ENCODE results near the gene ETV6. TPM values are rescaled to one million over a fixed set of nuclear protein-coding genes. Genes with fewer than 3 reads are reported as not detected.
"Not testable (repeated sequence)": the region's sequence is repeated elsewhere in the genome, so short reads cannot be mapped to it uniquely, and the experiment has no call there.

The ETV6 gene
- total and polyA plus RNA-seq, 3 donors from 2014 or later: 7.8 to 20.9 (median 16.3) TPM

DNA sequence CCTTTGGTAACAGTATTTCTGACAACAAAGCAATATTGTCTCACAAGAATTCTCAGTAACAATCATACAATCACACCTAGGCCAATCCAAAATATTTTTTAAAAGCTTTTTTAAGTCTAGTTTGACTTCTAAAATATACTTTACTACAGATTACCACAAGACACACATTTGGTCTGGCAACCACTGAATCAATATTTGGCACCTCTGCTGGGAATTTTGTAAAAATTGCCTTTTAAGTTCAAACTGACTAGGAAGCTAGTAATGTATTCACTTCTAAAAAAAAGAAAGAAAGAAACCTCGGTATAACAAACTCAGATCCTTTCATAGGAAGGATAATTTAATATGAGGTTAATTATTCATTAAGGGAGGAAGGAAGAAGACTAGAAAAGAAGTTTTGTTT lies 18.2 kb upstream of the ETV6 start:
- DNase-seq: no peak
- Histone ChIP-seq H3K36me3 (ENCODE audit: low read depth, missing control alignments) (no peaks in the 10 kb centered on the region), H3K4me3 (no peak overlapping the region), H3K27me3 (no peaks in the 10 kb centered on the region), H3K27ac (no peak overlapping the region), H3K4me1 (no peaks in the 10 kb centered on the region), H3K9me3 (no peaks in the 10 kb centered on the region)
- TF ChIP-seq CTCF (IDR thresholded peaks at IDR 0.05): no peak
- TF ChIP-seq POLR2A (IDR thresholded peaks at IDR 0.05): no peak
- intact Hi-C loops (cut with DNase I; ENCODE audit: low total_unique reads): no loop called here
- WGBS, 2 donors: 70 to 76% methylated on average over 1 of the region's 1 CpG

- H3K27me3 ChIP-seq; H3K4me3 ChIP-seq; H3K36me3 ChIP-seq (ENCODE audit: low read depth, missing control alignments); H3K4me1 ChIP-seq; H3K9me3 ChIP-seq; DNase-seq; H3K27ac ChIP-seq; intact Hi-C loops (cut with DNase I; ENCODE audit: low total_unique reads): not testable (repeated sequence)
- WGBS, 2 donors: 91 to 92% methylated on average over 9 of the region's 9 CpGs
These were observed 17.6 kb upstream of the ETV6 start for GRCh38 chr12:11631881-11632280.

GRCh38 chr12:11633968-11634367 lies 15.5 kb upstream of the ETV6 start:
- H3K36me3 ChIP-seq (ENCODE audit: low read depth, missing control alignments): no peaks in the 10 kb centered on the region
- H3K27ac ChIP-seq: no peak overlapping the region
- H3K27me3 ChIP-seq: no peaks in the 10 kb centered on the region
- H3K4me1 ChIP-seq: no peaks in the 10 kb centered on the region
- intact Hi-C loops (cut with DNase I; ENCODE audit: low total_unique reads): no loop called here
- WGBS, 2 donors: 73 to 76% methylated on average over 6 of the region's 6 CpGs
- H3K9me3 ChIP-seq: no peaks in the 10 kb centered on the region
- H3K4me3 ChIP-seq: no peak overlapping the region
- no peak for DNase-seq
- TF ChIP-seq POLR2A (IDR thresholded peaks at IDR 0.05) (no peak), CTCF (IDR thresholded peaks at IDR 0.05) (no peak)

DNA sequence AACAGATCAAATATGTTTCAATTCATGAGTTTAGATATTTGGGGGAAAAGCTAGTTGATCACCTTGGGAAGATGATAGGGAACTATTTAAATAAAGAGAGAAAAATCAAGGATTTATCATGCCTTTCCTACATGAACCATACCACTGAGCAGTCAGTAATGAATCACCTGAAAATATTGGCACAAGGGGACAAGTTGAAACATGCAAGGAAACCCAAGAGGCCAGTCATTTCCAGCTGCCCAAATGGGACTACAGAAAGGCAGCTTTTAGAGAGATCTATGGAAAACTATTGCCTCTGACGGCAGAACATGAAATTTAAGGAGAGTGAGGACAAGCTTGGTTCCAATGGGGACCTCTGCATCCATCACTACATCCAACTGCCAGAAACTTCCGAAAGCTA lies 14.1 kb upstream of the ETV6 start:
- no peak for DNase-seq
- no peaks in the 10 kb centered on the region for H3K27me3 ChIP-seq
- no peak for TF ChIP-seq POLR2A (IDR thresholded peaks at IDR 0.05)
- TF ChIP-seq CTCF (IDR thresholded peaks at IDR 0.05): no peak
- 89 to 94% methylated on average over 2 of the region's 2 CpGs for WGBS, 2 donors
- H3K4me1 ChIP-seq: no peaks in the 10 kb centered on the region
- no peak overlapping the region for H3K27ac ChIP-seq
- H3K9me3 ChIP-seq: no peaks in the 10 kb centered on the region
- H3K4me3 ChIP-seq: no peak overlapping the region
- H3K36me3 ChIP-seq (ENCODE audit: low read depth, missing control alignments): no peaks in the 10 kb centered on the region
- intact Hi-C loops (cut with DNase I; ENCODE audit: low total_unique reads): no loop called here

- intact Hi-C loops (cut with DNase I; ENCODE audit: low total_unique reads): no loop called here
- TF ChIP-seq CTCF (IDR thresholded peaks at IDR 0.05) (no peak), POLR2A (IDR thresholded peaks at IDR 0.05) (no peak)
- no peak for DNase-seq
- Histone ChIP-seq H3K27me3 (no peaks in the 10 kb centered on the region), H3K27ac (no peak overlapping the region), H3K36me3 (ENCODE audit: low read depth, missing control alignments) (no peaks in the 10 kb centered on the region), H3K9me3 (no peaks in the 10 kb centered on the region), H3K4me3 (no peak overlapping the region), H3K4me1 (no peaks in the 10 kb centered on the region)
- WGBS, 2 donors: 82 to 90% methylated on average over 3 of the region's 3 CpGs
These were observed 11.1 kb upstream of the ETV6 start for GRCh38 chr12:11638315-11638916.

Measured in testis (tissue), 3 donors.